ENCODE measurements around the gene DHX40. TPM values are rescaled to one million over a fixed set of nuclear protein-coding genes. Genes with fewer than 3 reads are reported as not detected.

Gene DHX40
- total and polyA plus RNA-seq, 2 of the 13 experiments (the other 11 are each of a cell fraction or from before 2014, with no cell fraction given) = 22.2 to 37.0 TPM

DNA sequence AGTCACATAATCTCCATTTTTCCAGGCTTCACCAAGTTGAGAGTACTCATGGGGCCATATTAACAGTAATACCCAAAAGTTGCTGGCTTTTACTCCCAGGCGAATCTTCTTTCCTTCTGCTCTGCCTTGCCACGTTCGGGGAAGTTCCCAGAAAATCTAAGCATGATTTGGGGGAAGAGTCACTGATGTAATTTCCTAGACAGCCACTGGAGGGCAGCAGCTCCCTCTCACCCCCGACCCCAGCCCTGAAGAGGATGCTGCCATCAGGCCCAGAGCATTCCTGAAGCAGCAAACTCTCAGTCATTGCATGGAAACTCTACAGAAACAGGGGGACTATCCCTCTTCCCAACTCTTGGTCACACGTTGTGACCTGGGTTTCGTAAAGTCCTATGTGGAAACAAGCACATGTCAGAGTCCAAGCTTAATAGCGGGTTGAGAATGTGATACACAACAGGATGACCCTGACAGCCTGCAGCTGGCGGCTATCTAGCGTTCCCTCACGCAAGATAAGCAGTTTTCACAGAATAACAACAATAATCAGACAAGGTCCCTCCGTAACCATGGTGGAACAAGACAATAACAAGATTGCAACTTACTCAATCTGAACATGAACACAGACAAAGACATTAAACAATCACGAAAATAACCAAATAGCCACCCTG is 43.8 kb upstream of the DHX40 start (continued):
- no peak for TF ChIP-seq TRAFD1 (CRISPR knock-in tag; IDR thresholded peaks at IDR 0.05; ENCODE audit: borderline replicate concordance)
- 0 out of 2 replicates have a peak, but pooled peaks have one; percentile 10 for TF ChIP-seq HHEX (CRISPR knock-in tag; IDR thresholded peaks at IDR 0.05)
- no peak for TF ChIP-seq KLF9 (CRISPR knock-in tag; IDR thresholded peaks at IDR 0.05; ENCODE audit: low read depth)
- TF ChIP-seq HOXA9 (CRISPR knock-in tag; IDR thresholded peaks at IDR 0.05; ENCODE audit: borderline replicate concordance) = no peak
- TF ChIP-seq STAT5B (CRISPR knock-in tag; IDR thresholded peaks at IDR 0.05) = no peak
- TF ChIP-seq PHF20 (CRISPR knock-in tag; IDR thresholded peaks at IDR 0.05) = no peak
- TF ChIP-seq ZNF841 (CRISPR knock-in tag; IDR thresholded peaks at IDR 0.05; ENCODE audit: borderline replicate concordance) = no peak
- no peak for TF ChIP-seq TRIM24 (CRISPR knock-in tag; IDR thresholded peaks at IDR 0.05)
- TF ChIP-seq AHR (CRISPR knock-in tag; IDR thresholded peaks at IDR 0.05) = no peak
- TF ChIP-seq ATF1 (CRISPR knock-in tag; IDR thresholded peaks at IDR 0.05) = no peak
- TF ChIP-seq ZNF710 (CRISPR knock-in tag; IDR thresholded peaks at IDR 0.05; ENCODE audit: borderline replicate concordance) = peak; percentile 78; the same call in 1 of the 2 replicates
- peak; percentile 32; the same call in 1 of the 2 replicates for TF ChIP-seq MAZ (IDR thresholded peaks at IDR 0.05; ENCODE audit: borderline replicate concordance, low read depth, low read length)
- no peak; the same call in 1 of the 2 replicates for TF ChIP-seq MAZ (CRISPR knock-in tag; IDR thresholded peaks at IDR 0.05; ENCODE audit: low read depth)
- no peak for TF ChIP-seq TERF1 (CRISPR knock-in tag; IDR thresholded peaks at IDR 0.05)
- TF ChIP-seq HOXA5 (CRISPR knock-in tag; IDR thresholded peaks at IDR 0.05) = peak; percentile 81; the same call in 1 of the 2 replicates
- TF ChIP-seq ZNF143 (CRISPR knock-in tag; IDR thresholded peaks at IDR 0.05) = no peak
- TF ChIP-seq, protein P1, sequence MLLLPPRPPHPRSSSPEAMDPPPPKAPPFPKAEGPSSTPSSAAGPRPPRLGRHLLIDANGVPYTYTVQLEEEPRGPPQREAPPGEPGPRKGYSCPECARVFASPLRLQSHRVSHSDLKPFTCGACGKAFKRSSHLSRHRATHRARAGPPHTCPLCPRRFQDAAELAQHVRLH (CRISPR knock-in tag; IDR thresholded peaks at IDR 0.05; ENCODE audit: borderline replicate concordance, low read depth) = no peak
- TF ChIP-seq ZBTB37 (CRISPR knock-in tag; IDR thresholded peaks at IDR 0.05) = no peak
- TF ChIP-seq ARHGAP35 (CRISPR knock-in tag; IDR thresholded peaks at IDR 0.05; ENCODE audit: borderline replicate concordance) = no peak
- no peak for TF ChIP-seq FOXP1 (IDR thresholded peaks at IDR 0.05)
- peak; percentile 27; the same call in 1 of the 2 replicates for TF ChIP-seq FOXP1 (CRISPR knock-in tag; IDR thresholded peaks at IDR 0.05)
- TF ChIP-seq ZNF777 (CRISPR knock-in tag; IDR thresholded peaks at IDR 0.05) = no peak
- TF ChIP-seq, protein P2, sequence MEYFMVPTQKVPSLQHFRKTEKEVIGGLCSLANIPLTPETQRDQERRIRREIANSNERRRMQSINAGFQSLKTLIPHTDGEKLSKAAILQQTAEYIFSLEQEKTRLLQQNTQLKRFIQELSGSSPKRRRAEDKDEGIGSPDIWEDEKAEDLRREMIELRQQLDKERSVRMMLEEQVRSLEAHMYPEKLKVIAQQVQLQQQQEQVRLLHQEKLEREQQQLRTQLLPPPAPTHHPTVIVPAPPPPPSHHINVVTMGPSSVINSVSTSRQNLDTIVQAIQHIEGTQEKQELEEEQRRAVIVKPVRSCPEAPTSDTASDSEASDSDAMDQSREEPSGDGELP (IDR thresholded peaks at IDR 0.05; ENCODE audit: borderline replicate concordance, low read depth) = peak; percentile 75; the same call in 1 of the 2 replicates

Data from HepG2 (cell line).